GM18526 (cell line): ENCODE results near the gene FAM72D.
"Not testable (repeated sequence)": the region's sequence is repeated elsewhere in the genome, so short reads cannot be mapped to it uniquely, and the experiment has no call there.

Experiments used
- POLR2A ChIP-seq: IDR thresholded peaks from 3 replicates; pipeline ENCODE4 v1.6.1; 2011; ENCODE audit not compliant: insufficient read length; ENCODE audit errors: extremely low read depth

FAM72D gene

DNA sequence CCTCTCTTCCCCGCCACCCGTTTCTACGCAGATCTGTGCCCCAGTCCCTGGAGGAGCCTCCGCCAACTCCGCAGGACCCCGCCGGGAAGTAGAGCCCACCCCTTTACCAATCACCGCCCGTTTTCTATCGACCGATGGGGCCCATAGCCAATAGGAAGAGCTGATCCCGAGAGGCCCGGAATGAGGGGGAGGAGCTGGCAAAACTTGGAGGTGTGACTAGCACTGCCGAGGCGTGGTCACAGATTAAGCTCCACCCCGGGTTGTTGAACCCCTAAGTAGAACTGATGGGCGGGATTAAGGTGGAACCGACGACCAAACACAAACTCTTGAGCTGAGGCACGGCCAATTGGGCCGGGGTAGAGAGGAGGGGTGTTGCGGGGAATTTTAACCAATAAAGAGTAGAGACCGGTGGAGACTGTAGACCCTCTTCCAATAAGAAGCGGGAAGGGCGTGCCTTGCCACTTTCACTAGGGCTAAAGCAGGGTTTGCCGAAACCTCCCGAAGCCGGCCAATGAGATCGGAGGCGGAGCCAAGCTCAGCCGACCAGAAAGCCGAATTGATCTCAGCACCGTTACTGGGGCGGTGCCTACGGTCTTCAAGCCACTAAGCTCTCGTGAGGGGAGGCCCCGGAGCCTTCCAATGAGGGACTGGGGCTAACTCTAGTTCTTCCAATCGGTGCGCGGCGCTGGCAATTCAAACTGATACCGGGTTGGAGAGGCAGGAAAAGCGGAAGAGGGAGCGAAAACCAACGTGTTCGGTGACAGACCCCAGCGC is at the start of gene FAM72D, which contains the start of gene SRGAP2B:
Gene FAM72D, plus strand, starts transcription at position 691 of the 774 bp plus-strand sequence. CDS start 874 bp downstream, outside the sequence.
Gene SRGAP2B, minus strand, starts transcription at position 45 of the 774 bp plus-strand sequence. CDS start 2,427 bp downstream, outside the sequence.
- not testable (repeated sequence) for TF ChIP-seq POLR2A
